ENCODE data around the gene POMP. TPM values are rescaled to one million over a fixed set of nuclear protein-coding genes. Genes with fewer than 3 reads are reported as not detected.

POMP gene
- total RNA-seq, 1 donor from 2014 or later = 98.9 TPM

Other genes starting within 250 kb of the POMP start
- 3.4 and 3.9 TPM in 2 replicates for gene FLT1, start 164.0 kb upstream of the POMP start, total RNA-seq
- 11.2 and 11.4 TPM in 2 replicates for gene SLC46A3, start 59.8 kb downstream of the POMP start, total RNA-seq
- gene MTUS2, start 161.2 kb downstream of the POMP start, total RNA-seq = not detected in 2 replicates

All from T-helper 1 cell treated with Interleukin-12 subunit alpha and Interleukin-12 subunit beta and Interleukin-4 antibody, amounts not matched to agents 30 ng/mL and 1 ng/mL, for 36 hours (primary cell).